ENCODE data around the gene STPG4. TPM values are rescaled to one million over a fixed set of nuclear protein-coding genes. Genes with fewer than 3 reads are reported as not detected.

The STPG4 gene
- total RNA-seq, 1 experiment from 2014 or later, result 10.6 TPM

DNA sequence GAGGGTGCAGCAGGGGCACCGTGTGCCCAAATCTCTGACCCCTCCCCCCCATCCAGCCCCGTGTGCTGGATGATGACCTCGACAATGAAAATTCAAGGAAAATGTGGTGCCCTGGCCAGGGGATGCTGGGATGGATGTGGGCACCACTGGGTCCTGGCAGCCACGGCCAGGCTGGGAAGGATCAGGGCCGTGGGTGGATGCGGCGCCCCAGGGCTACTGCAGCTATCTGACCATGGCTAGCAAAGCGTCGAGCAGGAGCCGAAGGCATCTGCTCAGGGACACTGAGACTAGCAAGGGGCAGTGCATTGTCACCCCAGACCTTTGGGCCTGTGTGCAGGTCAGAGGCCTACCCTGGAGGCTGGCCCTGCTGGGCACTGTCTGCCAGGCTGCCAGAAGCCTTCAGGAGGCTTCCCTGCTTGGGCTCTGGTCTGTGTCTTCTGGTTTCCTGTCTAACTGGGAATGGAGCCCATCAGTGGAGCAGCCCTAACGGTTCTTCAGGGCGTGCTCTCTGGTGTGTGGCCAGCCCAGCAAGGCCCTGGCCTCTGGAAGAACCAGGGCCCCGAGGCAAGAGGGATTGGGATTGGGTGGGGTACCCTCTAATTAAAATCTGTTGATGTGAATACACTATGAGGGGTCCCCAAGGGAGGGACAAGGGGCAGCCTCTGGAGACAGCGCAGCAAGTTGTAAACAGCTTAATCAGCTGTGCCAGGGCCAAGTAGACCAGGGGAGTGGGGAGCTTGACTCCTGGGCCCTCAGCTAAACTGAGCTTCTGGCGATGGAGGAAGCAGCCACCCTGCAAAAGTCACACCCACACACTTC, 98.0 kb downstream of the STPG4 start:
- POLR2A ChIA-PET, result no interaction called here
- Histone ChIP-seq H3K27me3 (ENCODE audit: insufficient read depth, low read length) (no peaks in the 10 kb centered on the region), H3K27ac (ENCODE audit: low read depth, low read length) (no peak overlapping the region), H3K9ac (ENCODE audit: low read length) (0 out of 2 replicates have a peak overlapping the region, but pooled peaks have one; percentile 3), H2AFZ (ENCODE audit: low read depth, low read length, poor library complexity, severe bottlenecking) (no peak overlapping the region), H4K20me1 (ENCODE audit: insufficient read depth) (no peaks in the 10 kb centered on the region), H3K9me2 (ENCODE audit: insufficient read depth) (no peaks in the 10 kb centered on the region), H3K4me1 (ENCODE audit: control insufficient read depth in 1 of 2, insufficient read depth in 2 of 2, low read length in 2 of 2) (peaks cover 0 to 10% of the 10 kb centered on the region in 2 experiments; a peak in 1 of 4 replicates), H3K9me3 (ENCODE audit: control insufficient read depth in 1 of 2, insufficient read depth in 1 of 2, low read depth in 1 of 2, low read length in 2 of 2) (no peaks in the 10 kb centered on the region), H3K4me2 (ENCODE audit: low read length) (no peak overlapping the region), H3K36me3 (ENCODE audit: control insufficient read depth in 1 of 2, insufficient read depth in 2 of 2, low read length in 2 of 2) (no peaks in the 10 kb centered on the region; a peak in 1 of 4 replicates), H3K79me2 (ENCODE audit: insufficient read depth, low read length) (no peaks in the 10 kb centered on the region), H3K4me3 (replicated peaks in 1 of 2; ENCODE audit: low read depth in 1 of 2, low read length in 2 of 2) (no peak overlapping the region)
- CTCF ChIA-PET, result no interaction called here
- RAD21 ChIA-PET (ENCODE audit: low non-redundant PET in 1 of 2, low total read pairs in 2 of 2, uncharacterized antibody in 2 of 2, unreplicated experiment in 2 of 2), result no interaction called here
- no TSS peak for BruUV-seq (replicated peaks)
- ATAC-seq, result no peak
- no peak for DNase-seq (ENCODE audit: low read depth, low spot score)
- TF ChIP-seq CTCF (IDR thresholded peaks at IDR 0.05 in 2 of 3, conservative IDR thresholded peaks at IDR 0.05 in 1 of 3; ENCODE audit: borderline replicate concordance in 1 of 3, insufficient read depth in 1 of 3, low read depth in 2 of 3, low read length in 2 of 3) (no peak), MAX (IDR thresholded peaks at IDR 0.05) (no peak), CBX3 (IDR thresholded peaks at IDR 0.05; ENCODE audit: low read depth) (no peak), REST (IDR thresholded peaks at IDR 0.05; ENCODE audit: low read depth) (no peak), POLR2A (IDR thresholded peaks at IDR 0.05; ENCODE audit: borderline replicate concordance, extremely low read depth, insufficient read depth, insufficient read length) (no peak), ZFX (IDR thresholded peaks at IDR 0.05) (no peak), EGR1 (IDR thresholded peaks at IDR 0.05; ENCODE audit: low read depth) (no peak), POLR2AphosphoS5 (IDR thresholded peaks at IDR 0.05; ENCODE audit: low read depth, low read length) (no peak), SRF (IDR thresholded peaks at IDR 0.05; ENCODE audit: low read depth) (no peak), CEBPB (IDR thresholded peaks at IDR 0.05; ENCODE audit: low read depth) (no peak), TCF7L2 (IDR thresholded peaks at IDR 0.05; ENCODE audit: borderline replicate concordance, extremely low read depth, insufficient read depth, insufficient read length) (no peak), SIN3A (IDR thresholded peaks at IDR 0.05; ENCODE audit: low read depth) (no peak), RAD21 (IDR thresholded peaks at IDR 0.05; ENCODE audit: low read depth) (no peak)
- TF ChIP-seq, protein P1, sequence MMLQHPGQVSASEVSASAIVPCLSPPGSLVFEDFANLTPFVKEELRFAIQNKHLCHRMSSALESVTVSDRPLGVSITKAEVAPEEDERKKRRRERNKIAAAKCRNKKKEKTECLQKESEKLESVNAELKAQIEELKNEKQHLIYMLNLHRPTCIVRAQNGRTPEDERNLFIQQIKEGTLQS (IDR thresholded peaks at IDR 0.05), result no peak
- intact Hi-C loops (cut with micrococcal nuclease), result no loop called here
